ENCODE data around the gene GLYR1.

The GLYR1 gene

GRCh38 chr16:4879049-4879448 is 32.0 kb upstream of the GLYR1 start:
- DNase-seq, result no peak

- no peak for DNase-seq
These were observed 30.2 kb upstream of the GLYR1 start for GRCh38 chr16:4877380-4877685.

- no peak for DNase-seq
These were observed 29.7 kb upstream of the GLYR1 start for GRCh38 chr16:4876646-4877379.

- DNase-seq, result no peak
These were observed 27.6 kb upstream of the GLYR1 start for GRCh38 chr16:4874666-4875065.

GRCh38 chr16:4873091-4873490 is 26.0 kb upstream of the GLYR1 start:
- DNase-seq, result no peak

GRCh38 chr16:4871071-4871470 is 24.0 kb upstream of the GLYR1 start:
- DNase-seq, result no peak

GRCh38 chr16:4870138-4870671 is 23.1 kb upstream of the GLYR1 start:
- no peak for DNase-seq

GRCh38 chr16:4869147-4869805 is 22.2 kb upstream of the GLYR1 start:
- DNase-seq, result no peak

- no peak for DNase-seq
These were observed 21.4 kb upstream of the GLYR1 start for GRCh38 chr16:4868535-4868934.

GRCh38 chr16:4868026-4868425 is 20.9 kb upstream of the GLYR1 start:
- no peak for DNase-seq

GRCh38 chr16:4866586-4866985 is 19.5 kb upstream of the GLYR1 start:
- DNase-seq, result no peak

- DNase-seq, result no peak
These were observed 18.3 kb upstream of the GLYR1 start for GRCh38 chr16:4865231-4865860.

GRCh38 chr16:4864728-4865127 is 17.6 kb upstream of the GLYR1 start:
- no peak for DNase-seq

- DNase-seq, result no peak
These were observed 15.6 kb upstream of the GLYR1 start for GRCh38 chr16:4862639-4863038.

GRCh38 chr16:4860727-4861342 is 13.7 kb upstream of the GLYR1 start:
- no peak for DNase-seq

- no peak for DNase-seq
These were observed 12.8 kb upstream of the GLYR1 start for GRCh38 chr16:4859900-4860255.

- no peak for DNase-seq
These were observed 12.3 kb upstream of the GLYR1 start for GRCh38 chr16:4859190-4859899.

GRCh38 chr16:4855804-4856203 is 8.7 kb upstream of the GLYR1 start:
- DNase-seq, result no peak

- no peak for DNase-seq
These were observed 8.3 kb upstream of the GLYR1 start for GRCh38 chr16:4855371-4855770.

- no peak for DNase-seq
These were observed 5.3 kb upstream of the GLYR1 start for GRCh38 chr16:4852221-4852872.

GRCh38 chr16:4850211-4850610 is 3.1 kb upstream of the GLYR1 start:
- DNase-seq, result no peak

- peak; percentile 47 for DNase-seq
These were observed 893 bp upstream of the GLYR1 start for GRCh38 chr16:4847774-4848587.

All from activated gamma-delta T cell (primary cell).